HG03064 (cell line): Measurements from ENCODE around the gene CCSER2.
"Not testable (repeated sequence)": the region's sequence is repeated elsewhere in the genome, so short reads cannot be mapped to it uniquely, and the experiment has no call there.

ENCODE experiments used
- ATAC-seq: cut with Tn5 transposase; IDR thresholded peaks from one replicate; pipeline ENCODE4 v1.9.1; 2021; ENCODE audit warnings: low read depth; ENCODE audit not compliant: unreplicated experiment

CCSER2 gene

GRCh38 chr10:84499846-84500245 is 171.5 kb downstream of the CCSER2 start:
- ATAC-seq, result no peak

- ATAC-seq, result no peak
Measured at GRCh38 chr10:84510121-84510520, 181.7 kb downstream of the CCSER2 start.

GRCh38 chr10:84511106-84511505 is 182.7 kb downstream of the CCSER2 start:
- ATAC-seq, result no peak

- no peak for ATAC-seq
Measured at GRCh38 chr10:84511709-84512285, 183.4 kb downstream of the CCSER2 start.

- ATAC-seq, result no peak
Measured at GRCh38 chr10:84517554-84517953, 189.2 kb downstream of the CCSER2 start.

- no peak for ATAC-seq
Measured at GRCh38 chr10:84519235-84519634, 190.8 kb downstream of the CCSER2 start.

- ATAC-seq, result no peak
Measured at GRCh38 chr10:84521013-84521412, 192.6 kb downstream of the CCSER2 start.

- no peak for ATAC-seq
Measured at GRCh38 chr10:84521468-84521867, 193.1 kb downstream of the CCSER2 start.

GRCh38 chr10:84522612-84523462 is 194.4 kb downstream of the CCSER2 start:
- ATAC-seq, result no peak

GRCh38 chr10:84523526-84523925 is 195.1 kb downstream of the CCSER2 start:
- ATAC-seq, result no peak

- no peak for ATAC-seq
Measured at GRCh38 chr10:84524435-84524834, 196.0 kb downstream of the CCSER2 start.

- no peak for ATAC-seq
Measured at GRCh38 chr10:84525120-84525806, 196.9 kb downstream of the CCSER2 start.

GRCh38 chr10:84525807-84526182 is 197.4 kb downstream of the CCSER2 start:
- ATAC-seq, result not testable (repeated sequence)

- not testable (repeated sequence) for ATAC-seq
Measured at GRCh38 chr10:84527386-84527785, 199.0 kb downstream of the CCSER2 start.

GRCh38 chr10:84528526-84528925 is 200.1 kb downstream of the CCSER2 start:
- ATAC-seq, result not testable (repeated sequence)

- ATAC-seq, result no peak
Measured at GRCh38 chr10:84530724-84531325, 202.4 kb downstream of the CCSER2 start.

GRCh38 chr10:84531396-84531795 is 203.0 kb downstream of the CCSER2 start:
- no peak for ATAC-seq

- no peak for ATAC-seq
Measured at GRCh38 chr10:84534168-84534567, 205.8 kb downstream of the CCSER2 start.

GRCh38 chr10:84537447-84537931 is 209.1 kb downstream of the CCSER2 start:
- peak; percentile 66 for ATAC-seq

GRCh38 chr10:84538036-84538435 is 209.6 kb downstream of the CCSER2 start:
- no peak for ATAC-seq

- no peak for ATAC-seq
Measured at GRCh38 chr10:84539216-84539615, 210.8 kb downstream of the CCSER2 start.
